SU-DHL-6 (cell line): ENCODE data around the gene SLC25A38.

Source experiments
- H2AFZ ChIP-seq: fragments of 200-600 bp; sonication (generic); 2 replicates; pipeline ENCODE4 v1.6.1; 2014; ENCODE audit warnings: low read depth, mild to moderate bottlenecking, moderate library complexity, mixed read lengths, antibody characterized with exemption, low read length; ENCODE audit not compliant: severe bottlenecking
- H3F3A ChIP-seq: fragments of 200-600 bp; shearing (Covaris generic); 2 replicates; pipeline ENCODE4 v1.6.0; 2016; ENCODE audit warnings: antibody characterized with exemption, mild to moderate bottlenecking; ENCODE audit not compliant: insufficient read depth
- H3K27ac ChIP-seq: fragments of 200-600 bp; sonication (generic); 2 replicates; pipeline ENCODE4 v1.5.1; 2016; ENCODE audit warnings: low read depth, mild to moderate bottlenecking, low read length, moderate library complexity, mixed read lengths
- H3K27me3 ChIP-seq: fragments of 200-600 bp; sonication (generic), shearing (Covaris generic); 2 replicates; pipeline ENCODE4 v1.6.0; 2014; ENCODE audit warnings: mild to moderate bottlenecking, low read length
- H3K36me3 ChIP-seq: fragments of 200-600 bp; sonication (generic); 2 replicates; pipeline ENCODE4 v1.6.1; 2014; ENCODE audit warnings: mild to moderate bottlenecking, low read length, mixed read lengths
- H3K4me2 ChIP-seq: fragments of 300-600, 200-600 bp; shearing (Covaris generic), sonication (generic); 2 replicates; pipeline ENCODE4 v1.6.0; 2014; ENCODE audit warnings: low read length, low read depth, mild to moderate bottlenecking; ENCODE audit not compliant: poor library complexity, severe bottlenecking
- H3K4me3 ChIP-seq: fragments of 200-600 bp; sonication (generic); 2 replicates; pipeline ENCODE4 v1.5.1; 2014; ENCODE audit warnings: antibody characterized with exemption, low read length, mild to moderate bottlenecking, mixed read lengths; ENCODE audit not compliant: insufficient read depth, poor library complexity, severe bottlenecking
- H3K79me2 ChIP-seq: fragments of 200-600 bp; sonication (generic); 2 replicates; pipeline ENCODE4 v1.6.1; 2014; ENCODE audit warnings: mild to moderate bottlenecking, low read length, moderate library complexity; ENCODE audit not compliant: insufficient read depth
- H3K9ac ChIP-seq: fragments of 200-600 bp; sonication (generic); 2 replicates; pipeline ENCODE4 v1.7.0; 2014; ENCODE audit warnings: mild to moderate bottlenecking, low read length
- H3K9me2 ChIP-seq: fragments of 200-600 bp; sonication (generic); replicated peaks from 2 replicates; pipeline ENCODE4 v1.6.1; 2014; ENCODE audit warnings: low read length; ENCODE audit not compliant: insufficient read depth
- H3K9me3 ChIP-seq: fragments of 200-600 bp; sonication (generic); 2 replicates; pipeline ENCODE4 v1.6.1; 2014; ENCODE audit warnings: low read length, mixed read lengths; ENCODE audit not compliant: insufficient read depth
- H4K20me1 ChIP-seq: fragments of 200-600 bp; sonication (generic); 2 replicates; pipeline ENCODE4 v1.6.1; 2014; ENCODE audit warnings: low read depth, mild to moderate bottlenecking, antibody characterized with exemption, low read length, moderate library complexity, mixed read lengths
- EZH2phosphoT487 ChIP-seq: fragments of 200-600 bp; sonication (generic), shearing (Covaris generic); conservative IDR thresholded peaks from 2 replicates; pipeline ENCODE4 v1.6.1; 2018; ENCODE audit warnings: mild to moderate bottlenecking, antibody characterized with exemption, low read length, moderate library complexity, mixed read lengths
- TF ChIP-seq, protein P1 (sequence below): fragments of 200-600 bp; sonication (generic); IDR thresholded peaks from one replicate; pipeline ENCODE4 v1.5.1; 2017; ENCODE audit warnings: antibody characterized with exemption, mild to moderate bottlenecking, low read length, moderate library complexity; ENCODE audit not compliant: insufficient read depth, poor library complexity, severe bottlenecking

The SLC25A38 gene

GRCh38 chr3:39385456-39386090 is 2.4 kb downstream of the SLC25A38 start:
- no peaks in the 10 kb centered on the region for H3K9me3 ChIP-seq
- H3K79me2 ChIP-seq: peaks cover 72% of the 10 kb centered on the region
- peak overlapping the region; percentile 98 for H3K4me2 ChIP-seq
- H3F3A ChIP-seq: no peaks in the 10 kb centered on the region
- H2AFZ ChIP-seq: no peak overlapping the region
- no peaks in the 10 kb centered on the region for H3K27me3 ChIP-seq
- H3K36me3 ChIP-seq: peaks cover 5% of the 10 kb centered on the region; the same call in 1 of the 2 replicates
- H3K9me2 ChIP-seq: no peaks in the 10 kb centered on the region
- no peak overlapping the region for H3K9ac ChIP-seq
- peaks cover 16% of the 10 kb centered on the region for H4K20me1 ChIP-seq
- no peak overlapping the region for H3K27ac ChIP-seq
- no peak overlapping the region for H3K4me3 ChIP-seq
- TF ChIP-seq EZH2phosphoT487: no peak
- TF ChIP-seq, protein P1, sequence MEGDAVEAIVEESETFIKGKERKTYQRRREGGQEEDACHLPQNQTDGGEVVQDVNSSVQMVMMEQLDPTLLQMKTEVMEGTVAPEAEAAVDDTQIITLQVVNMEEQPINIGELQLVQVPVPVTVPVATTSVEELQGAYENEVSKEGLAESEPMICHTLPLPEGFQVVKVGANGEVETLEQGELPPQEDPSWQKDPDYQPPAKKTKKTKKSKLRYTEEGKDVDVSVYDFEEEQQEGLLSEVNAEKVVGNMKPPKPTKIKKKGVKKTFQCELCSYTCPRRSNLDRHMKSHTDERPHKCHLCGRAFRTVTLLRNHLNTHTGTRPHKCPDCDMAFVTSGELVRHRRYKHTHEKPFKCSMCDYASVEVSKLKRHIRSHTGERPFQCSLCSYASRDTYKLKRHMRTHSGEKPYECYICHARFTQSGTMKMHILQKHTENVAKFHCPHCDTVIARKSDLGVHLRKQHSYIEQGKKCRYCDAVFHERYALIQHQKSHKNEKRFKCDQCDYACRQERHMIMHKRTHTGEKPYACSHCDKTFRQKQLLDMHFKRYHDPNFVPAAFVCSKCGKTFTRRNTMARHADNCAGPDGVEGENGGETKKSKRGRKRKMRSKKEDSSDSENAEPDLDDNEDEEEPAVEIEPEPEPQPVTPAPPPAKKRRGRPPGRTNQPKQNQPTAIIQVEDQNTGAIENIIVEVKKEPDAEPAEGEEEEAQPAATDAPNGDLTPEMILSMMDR: no peak

DNA sequence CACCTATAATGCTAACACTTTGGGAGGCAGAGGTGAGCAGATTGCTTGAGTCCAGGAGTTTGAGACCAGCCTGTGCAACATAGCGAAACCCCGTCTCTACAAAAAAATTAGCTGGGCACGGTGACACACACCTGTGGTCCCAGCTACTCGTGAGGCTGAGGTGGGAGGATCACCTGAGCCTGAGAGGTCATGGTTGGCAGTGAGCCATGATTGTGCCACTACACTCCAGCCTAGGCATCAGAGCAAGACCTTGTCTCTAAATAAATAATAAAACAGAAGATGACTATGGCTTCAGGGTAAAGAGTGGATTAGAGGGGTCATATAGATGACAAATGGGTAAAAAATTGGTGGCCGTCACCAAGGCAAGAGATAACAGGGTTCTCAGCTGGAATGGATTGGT is 3.1 kb downstream of the SLC25A38 start:
- TF ChIP-seq, protein P1: no peak
- TF ChIP-seq EZH2phosphoT487: no peak
- no peak overlapping the region for H2AFZ ChIP-seq
- H3K9me2 ChIP-seq: no peaks in the 10 kb centered on the region
- H3K79me2 ChIP-seq: peaks cover 72% of the 10 kb centered on the region
- H3K9me3 ChIP-seq: no peaks in the 10 kb centered on the region
- H3K4me2 ChIP-seq: peak overlapping the region; percentile 98
- H3F3A ChIP-seq: no peaks in the 10 kb centered on the region
- no peaks in the 10 kb centered on the region for H3K27me3 ChIP-seq
- peaks cover 16% of the 10 kb centered on the region for H4K20me1 ChIP-seq
- H3K9ac ChIP-seq: no peak overlapping the region
- no peak overlapping the region for H3K4me3 ChIP-seq
- no peak overlapping the region for H3K27ac ChIP-seq
- H3K36me3 ChIP-seq: peaks cover 13% of the 10 kb centered on the region; the same call in 1 of the 2 replicates

GRCh38 chr3:39387411-39387975 is 4.3 kb downstream of the SLC25A38 start:
- Histone ChIP-seq H3F3A (no peaks in the 10 kb centered on the region), H3K79me2 (peaks cover 72% of the 10 kb centered on the region), H4K20me1 (peaks cover 16% of the 10 kb centered on the region), H3K27ac (no peak overlapping the region), H3K9me2 (no peaks in the 10 kb centered on the region), H3K36me3 (peaks cover 16% of the 10 kb centered on the region; the same call in 1 of the 2 replicates), H3K27me3 (no peaks in the 10 kb centered on the region), H2AFZ (no peak overlapping the region), H3K4me3 (no peak overlapping the region), H3K9me3 (no peaks in the 10 kb centered on the region), H3K9ac (no peak overlapping the region), H3K4me2 (peak overlapping the region; percentile 44)
- no peak for TF ChIP-seq EZH2phosphoT487
- TF ChIP-seq, protein P1: no peak
